HG02970 (cell line): ENCODE results near the gene ACBD7.

Experiments
- ATAC-seq: cut with Tn5 transposase; IDR thresholded peaks from one replicate; pipeline ENCODE4 v1.9.1; 2021; ENCODE audit warnings: mild to moderate bottlenecking, moderate library complexity, moderate number of reproducible peaks; ENCODE audit not compliant: unreplicated experiment, low FRiP score

Gene ACBD7

GRCh38 chr10:15088428-15089261 lies at the start of gene ACBD7:
TSS of gene ACBD7 (minus strand) at chr10:15088776. CDS start at chr10:15088728, 48 bp downstream.
- ATAC-seq: peak; percentile 95

GRCh38 chr10:15137636-15138035 lies 49.1 kb upstream of the ACBD7 start:
- ATAC-seq: no peak

- no peak for ATAC-seq
Observed at GRCh38 chr10:15137036-15137359, 48.4 kb upstream of the ACBD7 start.

- no peak for ATAC-seq
Observed at GRCh38 chr10:15136129-15137035, 47.8 kb upstream of the ACBD7 start.

GRCh38 chr10:15131330-15131729 lies 42.8 kb upstream of the ACBD7 start:
- no peak for ATAC-seq

GRCh38 chr10:15124908-15125307 lies 36.3 kb upstream of the ACBD7 start:
- no peak for ATAC-seq

GRCh38 chr10:15124190-15124589 lies 35.6 kb upstream of the ACBD7 start:
- no peak for ATAC-seq

- no peak for ATAC-seq
Observed at GRCh38 chr10:15123749-15124184, 35.2 kb upstream of the ACBD7 start.

- peak; percentile 79 for ATAC-seq
Observed at GRCh38 chr10:15122477-15123030, 34.0 kb upstream of the ACBD7 start.

- no peak for ATAC-seq
Observed at GRCh38 chr10:15121707-15122106, 33.1 kb upstream of the ACBD7 start.

GRCh38 chr10:15120523-15120922 lies 31.9 kb upstream of the ACBD7 start:
- no peak for ATAC-seq

GRCh38 chr10:15118615-15119014 lies 30.0 kb upstream of the ACBD7 start:
- ATAC-seq: no peak

- no peak for ATAC-seq
Observed at GRCh38 chr10:15116225-15116624, 27.6 kb upstream of the ACBD7 start.

- ATAC-seq: no peak
Observed at GRCh38 chr10:15113766-15114165, 25.2 kb upstream of the ACBD7 start.

GRCh38 chr10:15112657-15113056 lies 24.1 kb upstream of the ACBD7 start:
- no peak for ATAC-seq

GRCh38 chr10:15106352-15107013 lies 17.9 kb upstream of the ACBD7 start:
- ATAC-seq: no peak

- ATAC-seq: no peak
Observed at GRCh38 chr10:15103513-15103912, 14.9 kb upstream of the ACBD7 start.

- ATAC-seq: no peak
Observed at GRCh38 chr10:15099886-15100285, 11.3 kb upstream of the ACBD7 start.

GRCh38 chr10:15097011-15097812 lies 8.6 kb upstream of the ACBD7 start, which contains the start of gene RPP38:
TSS of gene RPP38 (plus strand) at chr10:15097355. CDS start at chr10:15103315, 5,960 bp downstream.
- peak; percentile 83 for ATAC-seq

GRCh38 chr10:15096661-15097010 lies 8.1 kb upstream of the ACBD7 start:
- no peak for ATAC-seq
